GM18951 (cell line): ENCODE data around the gene TTL.
"Not testable (repeated sequence)": the region's sequence is repeated elsewhere in the genome, so short reads cannot be mapped to it uniquely, and the experiment has no call there.

ENCODE experiments used
- POLR2A ChIP-seq: IDR thresholded peaks from 4 replicates; pipeline ENCODE4 v1.6.1; 2011; ENCODE audit warnings: mild to moderate bottlenecking; ENCODE audit not compliant: insufficient read length, insufficient read depth; ENCODE audit errors: extremely low read depth
- in situ Hi-C: fragments of 300-500 bp; cut with MboI; formaldehyde crosslinking; loops from one replicate; pipeline ENCODE4 v1.12.0; 2022; ENCODE audit warnings: low sequenced_read_pairs, mixed read lengths, inconsistent platforms; ENCODE audit not compliant: unreplicated experiment

Gene TTL

DNA sequence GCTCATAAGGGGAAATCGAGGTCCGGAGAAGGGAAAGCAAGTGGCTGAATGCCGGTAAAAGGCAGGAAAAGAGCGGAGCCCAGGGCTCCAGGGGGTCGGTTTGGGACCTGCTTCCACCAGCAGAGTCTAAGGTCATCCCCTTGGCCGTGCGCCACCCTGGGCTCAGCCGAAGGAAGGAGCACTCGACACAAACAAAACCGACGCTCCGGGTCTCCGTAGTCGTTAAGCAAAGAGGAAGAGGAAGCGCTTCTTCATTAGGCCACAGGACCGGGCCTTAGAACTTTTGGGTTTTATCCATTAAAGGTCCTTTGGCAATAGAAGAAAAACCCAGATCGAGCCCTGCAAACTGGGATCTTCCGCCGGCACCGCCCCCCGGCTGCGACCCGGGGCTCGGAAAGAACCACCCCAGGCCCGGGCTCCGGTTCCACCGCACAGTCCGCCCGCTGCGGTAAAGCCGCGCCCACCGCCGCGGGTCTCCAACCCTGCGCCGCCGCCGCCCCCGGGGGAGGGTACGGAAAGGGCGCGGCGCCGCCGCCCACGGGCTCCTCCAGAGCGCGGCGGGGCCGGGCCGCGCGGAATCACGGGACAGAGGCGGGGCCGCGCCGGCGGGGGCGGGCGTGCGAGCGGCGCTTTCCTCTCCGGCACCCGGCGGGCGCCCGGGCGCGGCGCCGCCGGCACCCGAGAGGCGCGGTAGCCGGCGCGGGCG is at the start of gene TTL:
Gene TTL (plus strand): TSS at position 629 of the 706 bp plus-strand sequence. CDS start 189 bp downstream, outside the sequence.
- TF ChIP-seq POLR2A = peak; percentile 78
- in situ Hi-C loops = no loop called here

DNA sequence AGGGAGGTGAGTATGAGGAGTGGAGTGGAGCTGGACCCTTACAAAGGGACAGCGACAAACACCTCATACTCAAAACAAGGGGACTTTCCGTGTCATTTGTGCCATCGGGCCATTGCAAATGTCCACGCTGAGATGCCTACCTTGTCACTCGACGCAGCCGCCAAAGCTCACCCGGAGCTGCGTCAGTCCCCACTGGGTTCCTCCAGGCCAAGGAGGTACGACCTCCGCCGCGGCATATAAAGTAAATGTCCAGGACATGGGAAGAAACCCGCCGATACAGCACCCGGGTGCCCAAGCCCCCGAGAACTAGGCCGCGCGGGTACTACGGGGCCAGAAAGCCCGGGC is 49.6 kb upstream of the TTL start:
- in situ Hi-C loops = not testable (repeated sequence)

DNA sequence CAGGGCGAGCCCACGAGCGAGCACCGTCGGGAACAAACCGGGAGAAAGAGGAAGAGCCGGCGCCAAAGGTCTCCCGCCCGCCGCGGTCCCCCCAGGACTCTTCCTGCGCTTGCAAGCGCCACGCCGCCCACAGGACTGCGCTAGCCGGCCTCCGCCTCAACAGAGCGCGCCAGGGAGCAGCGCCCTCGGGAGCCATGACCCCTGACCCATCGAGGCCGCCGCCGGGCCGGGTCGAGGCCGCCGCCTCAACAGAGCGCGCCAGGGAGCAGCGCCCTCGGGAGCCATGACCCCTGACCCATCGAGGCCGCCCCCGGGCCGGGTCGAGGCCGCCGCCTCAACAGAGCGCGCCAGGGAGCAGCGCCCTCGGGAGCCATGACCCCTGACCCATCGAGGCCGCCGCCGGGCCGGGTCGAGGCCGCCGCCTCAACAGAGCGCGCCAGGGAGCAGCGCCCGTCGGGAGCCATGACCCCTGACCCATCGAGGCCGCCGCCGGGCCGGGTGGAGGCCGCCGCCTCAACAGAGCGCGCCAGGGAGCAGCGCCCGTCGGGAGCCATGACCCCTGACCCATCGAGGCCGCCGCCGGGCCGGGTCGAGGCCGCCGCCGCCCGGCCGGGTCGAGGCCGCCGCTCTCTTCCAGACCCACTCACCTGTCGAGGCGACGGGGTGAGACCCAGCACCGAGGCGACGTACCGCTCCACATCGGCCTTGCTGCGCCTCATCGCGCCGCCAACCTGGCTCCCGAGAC is 49.0 kb upstream of the TTL start:
- in situ Hi-C loops = not testable (repeated sequence)

DNA sequence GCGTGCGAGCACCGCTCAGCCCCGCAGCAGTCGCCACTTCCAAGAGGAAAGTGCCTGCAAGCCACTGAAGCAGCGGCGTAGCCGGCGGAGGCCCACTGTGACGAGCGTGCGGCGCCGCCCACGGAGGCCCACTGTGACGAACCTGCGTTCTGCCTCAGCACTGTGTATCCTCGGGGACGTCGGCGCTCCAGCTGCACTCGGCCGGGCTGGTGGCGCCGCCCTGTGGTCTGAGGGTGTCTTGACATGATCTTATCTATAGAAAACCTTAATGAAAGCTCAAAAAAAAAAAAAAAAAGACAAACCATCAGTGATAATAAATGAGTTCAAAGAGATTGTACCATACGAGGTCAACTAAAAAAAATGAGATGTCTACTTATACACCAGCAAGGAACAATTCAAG is 48.5 kb upstream of the TTL start, which contains the start of gene RGPD8:
Gene RGPD8 (minus strand): TSS at position 166 of the 400 bp plus-strand sequence. CDS start 192 bp downstream, outside the sequence.
- in situ Hi-C loops = not testable (repeated sequence)

DNA sequence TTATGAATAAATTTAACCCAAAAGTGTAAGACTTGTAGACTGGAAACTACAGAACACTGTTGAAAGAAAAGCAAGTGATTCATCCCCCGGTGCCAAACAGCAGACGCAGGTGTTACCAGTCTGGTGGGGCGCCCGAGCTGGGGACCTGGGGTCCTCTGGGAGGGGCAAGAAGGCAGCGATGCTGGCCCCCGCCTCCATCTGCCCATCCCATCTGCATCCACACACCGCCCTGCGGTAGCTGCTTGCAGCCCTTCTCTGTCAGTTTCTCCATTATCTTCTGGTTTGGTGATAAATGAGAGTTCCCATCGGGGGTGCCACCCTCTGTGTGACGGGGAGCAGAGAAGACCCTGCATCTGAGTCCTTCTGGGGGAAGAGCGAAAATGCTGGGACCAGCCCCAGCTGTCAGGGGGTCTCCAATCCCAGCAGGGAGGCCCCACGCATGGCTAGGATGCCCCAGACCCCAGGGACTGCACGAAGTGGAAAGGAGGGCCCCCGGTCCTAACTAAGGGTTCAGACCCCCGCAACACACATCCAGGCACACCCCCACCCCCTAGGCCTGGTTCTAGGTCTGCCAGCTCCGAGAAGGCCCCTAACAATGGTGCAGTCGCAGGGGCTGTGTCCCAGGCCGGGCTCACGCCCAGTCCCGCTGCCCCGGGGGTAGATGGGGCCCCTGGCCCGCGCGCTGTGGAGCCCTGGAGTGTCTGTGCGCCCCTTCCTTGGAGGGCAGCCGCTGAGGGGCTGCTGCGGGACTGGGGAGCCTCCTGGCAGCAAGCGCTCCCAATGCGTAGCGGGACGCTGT is 47.8 kb upstream of the TTL start:
- in situ Hi-C loops = no loop called here
- TF ChIP-seq POLR2A = no peak

DNA sequence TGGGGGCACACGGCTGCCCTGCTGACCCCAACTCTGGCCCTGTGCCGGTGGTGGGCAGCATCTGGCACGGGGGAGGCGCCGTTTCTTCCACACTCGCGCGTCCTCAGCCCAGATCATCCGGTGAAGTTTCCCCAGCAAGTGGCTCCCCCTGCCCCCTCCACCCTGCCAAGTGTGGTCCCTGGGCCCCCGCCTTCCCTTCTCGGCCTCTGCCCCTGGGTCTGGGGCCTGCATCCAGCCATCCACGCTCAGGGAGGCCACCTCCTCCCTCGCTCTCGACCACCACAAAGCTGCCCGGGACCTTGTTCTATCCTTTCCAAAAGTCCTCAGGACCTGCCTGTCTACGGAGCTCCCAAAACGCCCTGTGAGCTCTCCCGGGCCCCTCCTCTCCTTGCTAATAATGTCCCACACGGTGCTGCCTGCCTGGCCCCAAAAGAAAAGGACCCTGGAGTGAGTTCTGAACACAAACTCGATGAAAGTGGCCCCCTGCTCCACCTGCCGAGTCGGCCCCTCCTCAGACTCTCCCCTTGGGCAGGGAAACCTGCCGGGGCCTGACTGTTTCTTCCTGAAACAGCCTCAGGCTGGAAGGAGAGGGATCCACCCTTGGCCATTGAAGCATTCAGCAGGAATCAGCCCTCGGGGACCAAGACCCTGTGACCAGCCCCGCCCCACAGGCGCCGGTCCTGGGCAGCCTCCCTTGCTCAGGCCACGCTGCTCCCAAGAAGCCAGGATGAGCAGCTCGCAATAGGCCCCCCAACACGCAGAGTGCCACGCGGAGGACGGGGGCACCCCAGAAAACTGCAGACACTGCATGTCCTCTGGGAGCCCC is 46.9 kb upstream of the TTL start:
- in situ Hi-C loops = not testable (repeated sequence)

DNA sequence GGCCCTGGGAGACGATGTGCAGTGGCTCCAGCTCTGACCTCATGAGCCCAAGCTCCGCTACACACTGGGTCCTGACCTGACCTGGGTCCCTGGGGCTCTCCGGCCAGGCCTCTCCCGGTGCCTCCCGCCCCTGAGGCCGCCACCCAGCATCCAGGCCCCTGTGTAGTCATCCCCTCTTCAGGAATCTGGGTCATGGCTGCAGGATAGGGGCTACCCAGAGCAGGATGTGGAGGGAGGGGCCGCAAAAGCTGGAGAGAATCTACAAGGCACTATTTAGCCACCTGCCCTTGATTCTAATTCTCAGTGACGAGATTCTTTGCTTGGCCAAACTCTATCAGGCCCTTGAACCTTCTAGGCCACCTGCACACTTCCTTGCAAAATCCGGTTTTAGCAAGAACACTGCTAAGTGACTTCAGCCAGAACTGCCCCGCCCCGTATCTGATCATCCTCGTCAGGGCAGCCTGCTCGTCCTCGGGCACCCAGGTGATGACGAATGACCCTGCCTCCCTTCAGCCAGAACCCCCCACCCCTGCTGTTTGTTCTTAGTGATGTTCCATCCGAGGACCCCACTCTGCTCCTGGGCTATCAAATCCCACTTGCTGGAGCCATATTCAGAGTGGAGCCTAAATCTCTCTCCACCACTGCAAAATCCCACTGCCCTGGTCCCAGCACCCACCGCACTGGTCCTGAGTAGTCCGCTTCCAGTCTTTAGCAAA is 46.1 kb upstream of the TTL start:
- in situ Hi-C loops = not testable (repeated sequence)

DNA sequence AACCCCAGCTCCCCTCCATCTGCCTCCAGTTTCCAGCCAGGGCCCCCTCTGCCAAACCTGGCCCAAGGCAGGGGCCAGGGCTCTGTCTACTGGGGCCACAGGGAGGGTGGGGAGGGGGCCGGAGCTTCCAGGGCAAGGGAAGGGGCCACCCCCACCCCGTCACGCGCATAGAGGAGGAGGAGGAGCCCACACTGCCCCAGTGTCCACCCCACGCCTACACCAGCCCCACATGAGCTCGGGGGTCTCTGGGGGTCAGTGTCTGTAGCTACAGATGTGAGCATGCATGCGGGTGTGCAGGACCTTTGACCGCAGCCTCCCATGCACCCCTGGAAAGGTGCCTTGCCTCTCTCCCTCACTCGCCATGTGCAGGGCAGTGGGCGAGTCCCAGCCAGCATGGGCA is 45.0 kb upstream of the TTL start:
- in situ Hi-C loops = not testable (repeated sequence)

DNA sequence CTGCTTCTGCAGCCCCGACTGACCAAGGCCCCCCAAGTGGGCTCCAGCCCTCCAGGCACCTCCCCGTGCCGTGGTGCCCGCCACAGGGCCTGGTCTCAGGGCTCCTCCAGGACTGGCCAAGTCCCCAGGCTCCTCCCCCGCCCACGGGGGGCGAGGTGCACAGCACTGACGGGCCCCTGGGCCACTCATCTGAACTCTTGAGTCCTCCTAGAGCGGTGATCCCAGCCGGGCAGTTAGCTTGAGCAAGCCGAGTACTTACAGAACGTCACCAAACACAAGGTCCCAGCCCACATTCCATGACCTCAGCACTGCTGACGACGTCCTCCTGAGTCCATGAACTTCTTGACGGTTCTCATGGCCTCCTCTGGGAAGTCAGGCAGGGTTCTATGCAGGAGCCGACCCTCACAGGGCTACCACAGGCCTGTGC is 44.5 kb upstream of the TTL start:
- in situ Hi-C loops = not testable (repeated sequence)

DNA sequence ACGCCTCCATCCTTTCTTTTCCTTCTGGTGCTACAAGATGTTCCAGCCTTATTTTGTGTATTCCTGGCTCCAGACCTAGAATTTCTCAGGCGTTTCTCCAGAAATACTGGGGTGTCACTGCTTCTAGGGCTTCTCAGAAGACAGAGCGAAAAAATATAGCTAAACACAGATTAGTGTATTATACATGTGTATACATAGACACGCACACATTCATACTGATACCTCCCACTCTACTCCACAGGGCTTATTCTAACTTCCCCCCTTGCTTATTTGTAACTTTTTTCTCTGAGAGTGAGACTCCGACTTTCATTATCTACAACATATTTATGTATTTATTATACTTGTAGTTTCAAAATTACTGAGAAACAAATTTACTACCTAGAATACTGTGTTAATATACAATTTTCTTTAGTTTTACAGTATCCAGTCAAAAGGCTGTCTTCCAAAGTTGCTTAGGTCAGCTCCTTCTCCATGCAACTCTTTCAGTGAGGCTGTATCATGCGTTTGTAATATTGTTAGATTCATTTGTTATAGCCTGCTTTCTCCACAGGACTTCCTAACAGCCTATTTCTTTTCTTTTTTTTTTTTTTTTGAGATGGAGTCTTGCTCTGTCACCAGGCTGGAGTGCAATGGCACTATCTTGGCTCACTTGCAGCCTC is 43.2 kb upstream of the TTL start:
- in situ Hi-C loops = not testable (repeated sequence)

DNA sequence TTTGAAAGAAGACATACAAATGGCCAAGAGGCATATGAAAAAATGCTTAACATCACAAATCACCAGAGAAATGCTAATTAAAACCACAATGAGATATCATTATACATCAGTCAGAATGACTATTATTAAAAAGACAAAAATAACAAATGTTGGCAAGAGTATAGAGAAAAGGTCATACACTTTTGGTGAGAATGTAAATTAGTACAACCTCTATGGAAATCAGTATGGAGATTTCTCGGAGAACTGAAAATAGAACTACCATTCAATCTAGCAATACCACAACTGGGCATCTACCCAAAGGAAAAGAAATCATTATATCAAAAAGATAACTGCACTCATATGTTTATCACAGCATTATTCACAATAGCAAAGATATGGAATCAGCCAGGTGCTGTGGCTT is 37.7 kb upstream of the TTL start:
- in situ Hi-C loops = not testable (repeated sequence)

DNA sequence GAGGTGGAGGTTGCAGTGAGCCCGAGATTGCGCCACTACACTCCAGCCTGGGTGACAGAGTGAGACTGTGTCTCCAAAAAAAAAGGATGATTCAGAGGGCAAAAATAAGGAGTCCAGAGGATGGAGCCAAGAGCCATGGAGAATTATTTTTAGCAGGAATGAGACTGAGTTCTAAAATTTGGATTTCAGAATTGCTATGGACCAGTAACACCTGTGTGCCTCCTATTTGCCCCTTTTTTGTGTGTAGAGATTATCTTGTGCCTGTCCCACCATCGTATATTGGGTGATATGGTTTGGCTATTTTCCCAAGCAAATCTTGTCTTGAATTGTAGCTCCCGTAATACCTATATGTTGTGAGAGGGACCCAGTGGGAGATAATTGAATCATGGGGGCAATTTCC is 32.1 kb upstream of the TTL start:
- in situ Hi-C loops = loop anchor here (10.0 kb wide), 2 partner anchors 115 to 185 kb away; no protein-coding TSS in a partner anchor

DNA sequence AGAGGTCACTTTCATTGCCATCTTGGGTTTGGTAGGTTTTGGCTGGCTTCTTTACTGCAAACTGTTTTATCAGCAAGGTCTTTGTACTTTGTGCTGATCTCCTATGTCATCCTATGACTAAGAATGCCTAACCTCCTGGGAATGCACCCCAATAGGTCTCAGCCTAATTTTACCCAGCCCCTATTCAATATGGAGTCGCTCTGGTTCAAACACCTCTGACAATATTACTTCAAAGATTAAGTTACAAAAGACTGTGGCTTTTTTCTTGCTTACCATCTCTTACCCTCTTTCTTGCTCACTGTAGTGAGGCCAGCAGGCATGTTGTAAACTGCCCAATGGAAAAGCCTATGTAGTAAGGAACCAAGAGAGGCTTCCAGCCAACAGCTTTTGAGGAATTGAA is 30.6 kb upstream of the TTL start:
- no peak for TF ChIP-seq POLR2A
- in situ Hi-C loops = loop anchor here (10.0 kb wide), 2 partner anchors 117 to 187 kb away; no protein-coding TSS in a partner anchor

More for the DNA sequence above, 32.1 kb upstream of the TTL start:
- TF ChIP-seq POLR2A = no peak
